ENCODE data around the gene PKP3.
"Not testable (repeated sequence)": the region's sequence is repeated elsewhere in the genome, so short reads cannot be mapped to it uniquely, and the experiment has no call there.

PKP3 gene

GRCh38 chr11:379205-380094, 14.6 kb upstream of the PKP3 start:
- no peak for DNase-seq

DNA sequence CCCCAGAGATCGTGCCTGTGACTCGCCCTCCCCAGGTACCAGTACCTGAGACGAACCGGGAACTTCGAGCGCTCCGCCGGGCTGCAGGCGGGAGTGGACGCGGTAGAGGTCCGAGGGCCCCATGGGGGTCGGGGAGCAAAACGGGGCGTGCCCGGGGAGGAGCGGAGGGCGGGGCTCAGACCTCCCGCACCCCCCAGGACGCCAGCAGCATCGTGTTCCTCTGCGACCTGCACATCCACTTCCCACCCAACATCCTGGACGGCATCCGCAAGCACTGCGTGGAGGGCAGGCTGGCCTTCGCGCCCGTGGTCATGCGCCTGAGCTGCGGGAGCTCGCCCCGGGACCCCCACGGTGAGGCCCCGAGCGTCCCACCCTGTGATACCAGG, 13.9 kb upstream of the PKP3 start:
- no peak for DNase-seq

DNA sequence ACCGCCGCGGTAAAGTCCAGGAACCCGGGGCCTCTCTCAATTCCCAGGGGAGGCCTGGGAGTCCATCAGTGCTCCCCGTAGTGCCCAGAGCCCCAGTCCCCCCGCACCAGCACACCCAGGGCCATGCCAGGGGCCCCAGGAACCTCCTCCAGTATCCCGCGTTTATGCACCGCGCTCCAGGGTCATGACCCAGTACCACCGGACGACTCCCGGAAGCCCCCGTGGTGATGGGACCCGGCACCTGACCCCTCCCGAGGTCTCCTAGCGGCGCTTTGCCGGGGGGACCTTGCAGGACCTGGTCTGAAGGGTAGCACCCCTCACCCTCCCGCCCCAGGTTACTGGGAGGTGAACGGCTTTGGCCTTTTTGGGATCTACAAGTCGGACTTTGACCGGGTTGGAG, 13.5 kb upstream of the PKP3 start:
- DNase-seq = no peak

- no peak for DNase-seq
These were observed 13.0 kb upstream of the PKP3 start for GRCh38 chr11:380996-381395.

- no peak for DNase-seq
These were observed 12.4 kb upstream of the PKP3 start for GRCh38 chr11:381501-382072.

DNA sequence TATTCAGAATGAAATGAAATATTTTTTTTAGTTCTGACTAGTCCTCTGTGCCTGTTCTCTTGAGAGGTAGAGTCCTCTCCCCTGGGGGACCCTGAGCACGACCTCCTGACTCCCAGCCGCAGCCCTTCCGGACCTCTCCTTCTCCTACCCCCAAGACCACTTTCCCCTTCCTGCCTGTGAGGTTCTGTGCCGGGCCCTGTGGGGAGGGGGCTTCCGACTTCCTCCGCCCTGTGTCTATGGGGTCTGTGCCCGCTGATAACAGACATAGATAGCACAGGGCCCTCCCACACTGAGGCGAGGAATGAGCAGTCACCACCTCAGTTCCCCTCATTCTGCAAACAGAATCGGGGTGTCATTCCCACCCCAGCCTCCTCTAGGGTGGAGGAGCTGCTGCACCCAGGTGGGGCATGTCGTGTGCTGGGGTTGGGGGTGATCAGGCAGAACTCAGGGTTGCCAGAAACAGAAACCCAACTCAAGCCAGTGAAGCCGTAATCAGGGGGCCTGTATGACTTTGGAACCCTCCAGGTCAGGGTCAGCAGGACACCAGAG, 11.9 kb upstream of the PKP3 start:
- DNase-seq = no peak

- no peak for DNase-seq
These were observed 10.6 kb upstream of the PKP3 start for GRCh38 chr11:383431-383830.

- no peak for DNase-seq
These were observed 9.5 kb upstream of the PKP3 start for GRCh38 chr11:384511-384910.

DNA sequence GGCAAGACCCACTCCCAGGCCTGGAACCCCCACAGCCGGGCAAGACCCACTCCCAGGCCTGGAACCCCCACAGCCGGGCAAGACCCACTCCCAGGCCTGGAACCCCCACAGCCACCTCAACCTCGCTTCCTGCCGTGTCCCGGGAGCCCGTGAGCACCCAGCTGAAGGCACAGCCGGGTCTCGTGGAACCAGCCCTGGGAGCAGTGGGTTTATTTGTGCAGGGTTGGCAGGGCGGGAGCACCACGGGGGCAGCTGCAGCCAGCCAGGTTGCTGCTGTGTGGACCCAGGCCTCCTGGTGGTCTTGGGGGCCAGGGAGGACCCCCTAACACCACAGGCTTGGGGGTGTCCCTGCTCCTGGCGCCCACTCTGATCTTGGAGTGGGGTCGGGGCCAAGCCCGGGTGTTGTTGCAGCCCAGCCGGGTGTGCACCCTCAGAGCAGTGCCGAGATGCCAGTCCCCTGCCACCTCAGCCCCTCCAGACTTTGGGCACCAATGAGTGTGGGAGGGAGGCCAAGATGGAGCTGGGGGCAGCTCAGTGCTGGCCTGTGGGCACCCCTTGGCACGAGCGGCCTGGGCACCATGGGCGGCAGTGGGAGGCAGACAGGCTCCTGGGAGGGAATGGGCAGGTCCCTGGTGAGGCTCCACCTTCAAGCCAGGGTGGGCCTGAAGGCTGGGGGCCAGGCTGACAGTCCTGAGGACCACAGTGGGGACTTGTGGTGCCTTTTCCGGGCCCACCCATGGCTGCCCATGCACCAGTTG, 8.2 kb upstream of the PKP3 start:
- DNase-seq = no peak

GRCh38 chr11:386483-386882, 7.5 kb upstream of the PKP3 start:
- DNase-seq = no peak

DNA sequence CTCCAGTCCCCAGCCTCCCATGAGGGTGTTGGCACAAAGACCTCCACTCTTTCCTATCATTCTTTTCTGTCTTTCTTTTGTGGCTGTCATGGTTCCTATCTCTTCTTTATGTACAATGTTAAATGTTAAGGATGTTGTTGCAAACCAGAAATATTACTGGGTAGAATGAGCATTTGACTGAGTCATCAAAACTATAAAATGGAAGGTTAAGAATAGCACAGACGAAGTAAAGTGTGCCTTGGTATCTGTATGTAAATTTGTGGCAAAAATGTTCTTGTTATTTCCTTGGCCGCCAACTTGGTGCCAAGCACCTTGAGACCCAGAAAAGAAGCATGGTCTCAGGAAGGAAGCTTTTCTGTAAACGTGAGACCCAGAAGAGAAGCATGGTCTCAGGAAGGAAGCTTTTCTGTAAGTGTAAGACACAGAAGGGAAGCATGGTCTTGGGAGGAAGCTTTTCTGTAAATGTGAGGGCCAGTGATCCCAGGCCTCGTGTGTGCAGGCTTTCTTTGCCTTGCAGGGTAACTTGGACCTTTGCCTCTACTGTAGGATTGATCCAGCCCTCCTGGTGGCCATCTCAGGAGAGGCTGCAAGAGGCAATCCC, 6.7 kb upstream of the PKP3 start:
- no peak for DNase-seq

GRCh38 chr11:389369-389768, 4.6 kb upstream of the PKP3 start:
- not testable (repeated sequence) for DNase-seq

GRCh38 chr11:390175-390574, 3.8 kb upstream of the PKP3 start:
- no peak for DNase-seq

DNA sequence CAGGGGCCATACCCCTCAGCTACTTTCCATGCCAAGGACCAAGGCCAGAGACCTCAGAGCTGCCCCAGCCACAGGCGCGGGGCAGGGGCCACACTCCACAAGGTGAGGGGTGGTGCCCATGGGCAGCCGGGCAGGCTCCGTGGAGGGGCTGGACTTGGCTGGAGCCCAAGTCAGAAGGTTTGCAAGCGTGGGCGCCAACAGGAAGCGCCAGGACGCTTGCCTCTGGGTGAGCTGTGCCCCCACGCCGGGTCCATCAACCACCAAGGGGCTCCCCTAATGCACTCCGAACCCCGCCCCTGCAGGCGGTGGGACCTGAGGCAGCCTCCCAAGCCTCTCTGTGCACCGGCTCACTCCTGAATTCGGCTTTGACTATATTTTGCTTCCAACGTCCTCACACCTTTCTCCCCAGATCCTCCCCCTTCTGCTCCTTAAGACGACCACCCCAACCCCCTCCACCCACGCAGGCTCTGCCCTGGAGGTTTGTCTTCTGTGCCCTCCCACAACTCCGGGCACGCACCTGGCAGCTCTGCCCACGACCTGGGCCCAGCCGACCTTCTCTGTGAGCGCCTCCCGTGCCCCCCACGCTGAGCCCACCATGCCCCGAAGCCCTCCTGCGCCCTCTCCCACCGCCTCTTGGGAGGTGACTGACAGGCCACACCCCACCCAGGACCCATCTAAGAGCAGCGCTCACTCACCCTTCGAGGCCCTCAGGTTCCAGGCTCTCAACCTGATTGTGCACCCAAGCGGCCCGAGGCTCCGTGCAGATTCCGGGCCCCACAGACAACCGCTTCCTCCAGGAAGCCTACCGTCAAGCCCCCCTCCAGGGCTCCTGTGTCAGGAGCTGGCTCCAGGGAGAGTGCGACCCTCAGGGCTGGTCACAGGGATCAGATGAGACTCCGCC, 2.6 kb upstream of the PKP3 start:
- no peak for DNase-seq

DNA sequence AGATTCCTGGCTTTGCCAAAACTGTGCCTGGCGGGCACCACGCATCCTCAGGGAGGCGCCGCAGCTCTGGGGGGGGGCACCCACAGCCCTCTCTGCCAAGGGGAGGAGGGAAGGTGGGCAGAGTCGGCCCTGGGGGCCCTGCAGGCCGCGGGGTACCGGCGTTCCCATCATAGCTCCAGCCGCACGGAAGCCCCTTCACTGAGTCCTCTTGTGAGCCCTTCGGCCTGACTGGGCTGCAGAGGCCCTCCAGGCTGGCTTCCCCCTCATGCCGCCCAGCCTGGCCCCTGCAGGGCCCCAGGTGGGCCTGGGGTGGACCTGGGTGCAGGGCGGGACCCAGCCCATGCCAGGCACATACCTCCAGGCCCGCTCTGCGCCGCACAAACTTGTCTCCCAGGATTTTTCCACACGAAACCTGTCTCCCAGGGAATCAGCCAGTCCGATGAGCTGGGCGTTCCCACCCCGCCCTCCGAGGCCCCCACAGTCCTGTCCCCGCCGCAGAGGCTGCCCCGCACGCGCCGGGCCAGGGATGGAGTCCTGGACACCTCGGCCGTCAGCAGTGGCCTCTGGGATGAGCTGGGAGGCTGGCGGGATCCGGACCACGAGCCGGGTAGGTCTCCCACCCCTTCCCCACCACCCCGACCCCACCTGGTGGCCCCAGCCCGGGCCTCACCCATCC, 1.8 kb upstream of the PKP3 start:
- no peak for DNase-seq

GRCh38 chr11:393219-394033, 583 bp upstream of the PKP3 start:
- no peak for DNase-seq

- DNase-seq = no peak
These were observed 1.0 kb downstream of the PKP3 start for GRCh38 chr11:394858-395655.

- DNase-seq = no peak
These were observed 1.9 kb downstream of the PKP3 start for GRCh38 chr11:395866-396265.

DNA sequence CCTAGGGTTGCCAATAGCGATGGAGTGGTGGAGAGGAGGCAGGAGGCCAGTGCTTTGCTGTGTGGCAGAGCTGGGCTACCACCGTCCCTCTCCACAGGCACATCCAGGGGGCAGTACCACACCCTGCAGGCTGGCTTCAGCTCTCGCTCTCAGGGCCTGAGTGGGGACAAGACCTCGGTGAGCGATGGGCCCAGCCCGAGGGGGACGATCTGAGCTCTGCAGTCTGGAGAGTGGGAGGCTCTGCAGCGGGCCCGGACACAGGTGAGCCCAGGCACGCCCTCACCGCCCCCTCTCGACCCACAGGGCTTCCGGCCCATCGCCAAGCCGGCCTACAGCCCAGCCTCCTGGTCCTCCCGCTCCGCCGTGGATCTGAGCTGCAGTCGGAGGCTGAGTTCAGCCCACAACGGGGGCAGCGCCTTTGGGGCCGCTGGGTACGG, 2.5 kb downstream of the PKP3 start:
- no peak for DNase-seq
